H9 (cell line): ENCODE data around the gene DMAC2L. TPM values are rescaled to one million over a fixed set of nuclear protein-coding genes. Genes with fewer than 3 reads are reported as not detected.

Source experiments
- DNase-seq: peaks from one replicate; pipeline ENCODE4 v3.0.0-alpha.2; 2017
- H2AFZ ChIP-seq: one replicate; pipeline ENCODE4 v1.6.1; 2013; ENCODE audit warnings: mild to moderate bottlenecking, low read length, control low read depth, moderate library complexity
- H2AK5ac ChIP-seq: 2 replicates; pipeline ENCODE4 v1.6.1; 2013; ENCODE audit warnings: low read length, control low read depth, mixed read lengths; ENCODE audit not compliant: insufficient read length
- H2BK120ac ChIP-seq: one replicate; pipeline ENCODE4 v1.6.1; 2013; ENCODE audit warnings: low read depth, mild to moderate bottlenecking, low read length, control low read depth, inconsistent platforms; ENCODE audit not compliant: poor library complexity, severe bottlenecking
- H2BK12ac ChIP-seq: 2 replicates; pipeline ENCODE4 v1.6.1; 2013; ENCODE audit warnings: low read length, control low read depth, mixed read lengths, low read depth; ENCODE audit not compliant: insufficient read length
- H2BK15ac ChIP-seq: 2 replicates; pipeline ENCODE4 v1.6.1; 2013; ENCODE audit warnings: low read depth, low read length, control low read depth
- H2BK20ac ChIP-seq: one replicate; pipeline ENCODE4 v1.6.1; 2013; ENCODE audit warnings: low read depth, mild to moderate bottlenecking, low read length, control low read depth, inconsistent platforms; ENCODE audit not compliant: poor library complexity, severe bottlenecking
- H2BK5ac ChIP-seq: 2 replicates; pipeline ENCODE4 v1.6.1; 2013; ENCODE audit warnings: low read length, control low read depth, mixed read lengths; ENCODE audit not compliant: insufficient read length
- H3K14ac ChIP-seq: 2 replicates; pipeline ENCODE4 v1.6.1; 2013; ENCODE audit warnings: low read length, control low read depth; ENCODE audit not compliant: insufficient read depth
- H3K18ac ChIP-seq: 2 replicates; pipeline ENCODE4 v1.6.1; 2013; ENCODE audit warnings: low read depth, mild to moderate bottlenecking, mixed read lengths, low read length, control low read depth; ENCODE audit not compliant: insufficient read length
- H3K23ac ChIP-seq: 2 replicates; pipeline ENCODE4 v1.6.1; 2013; ENCODE audit warnings: low read length, control low read depth, mixed read lengths, low read depth; ENCODE audit not compliant: insufficient read length
- H3K23me2 ChIP-seq: 2 replicates; pipeline ENCODE4 v1.6.1; 2013; ENCODE audit warnings: low read depth, mild to moderate bottlenecking, mixed read lengths, low read length, control low read depth; ENCODE audit not compliant: insufficient read length, poor library complexity, severe bottlenecking
- H3K27ac ChIP-seq: 2 replicates; pipeline ENCODE4 v1.5.1; 2013; ENCODE audit warnings: low read length, control low read depth, mixed read lengths, low read depth; ENCODE audit not compliant: insufficient read length
- H3K27me3 ChIP-seq: 2 replicates; pipeline ENCODE4 v1.6.1; 2013; ENCODE audit warnings: low read length, control low read depth, inconsistent platforms; ENCODE audit not compliant: insufficient read depth
- H3K4ac ChIP-seq: 2 replicates; pipeline ENCODE4 v1.6.1; 2013; ENCODE audit warnings: low read depth, mild to moderate bottlenecking, control low read depth, inconsistent platforms, low read length, moderate library complexity
- H3K4me1 ChIP-seq: 2 replicates; pipeline ENCODE4 v1.6.1; 2013; ENCODE audit warnings: low read length, control low read depth, inconsistent platforms; ENCODE audit not compliant: insufficient read depth
- H3K4me2 ChIP-seq: 2 replicates; pipeline ENCODE4 v1.6.1; 2013; ENCODE audit warnings: low read length, control low read depth, mixed read lengths; ENCODE audit not compliant: insufficient read length, insufficient read depth
- H3K56ac ChIP-seq: 2 replicates; pipeline ENCODE4 v1.6.1; 2013; ENCODE audit warnings: low read depth, mild to moderate bottlenecking, mixed read lengths, low read length, control low read depth; ENCODE audit not compliant: insufficient read length
- H3K79me1 ChIP-seq: 2 replicates; pipeline ENCODE4 v1.6.1; 2013; ENCODE audit warnings: low read depth, mild to moderate bottlenecking, moderate library complexity, low read length, control low read depth, inconsistent platforms; ENCODE audit not compliant: insufficient read depth, poor library complexity, severe bottlenecking
- H3K79me2 ChIP-seq: 2 replicates; pipeline ENCODE4 v1.6.1; 2013; ENCODE audit warnings: low read length, control low read depth, inconsistent platforms; ENCODE audit not compliant: insufficient read depth
- H3K9ac ChIP-seq: 2 replicates; pipeline ENCODE4 v1.6.1; 2013; ENCODE audit warnings: low read length, control low read depth, mixed read lengths; ENCODE audit not compliant: insufficient read length; ENCODE audit errors: extremely low read depth
- H3K9me3 ChIP-seq: one replicate; pipeline ENCODE4 v1.6.1; 2013; ENCODE audit warnings: low read depth, low read length, inconsistent platforms; ENCODE audit not compliant: control insufficient read depth
- H3T11ph ChIP-seq: one replicate; pipeline ENCODE4 v1.6.1; 2013; ENCODE audit warnings: mild to moderate bottlenecking, low read length, control low read depth, inconsistent platforms
- H4K20me1 ChIP-seq: one replicate; pipeline ENCODE4 v1.6.1; 2013; ENCODE audit not compliant: control insufficient read depth, insufficient read length, insufficient read depth
- H4K5ac ChIP-seq: 2 replicates; pipeline ENCODE4 v1.6.1; 2013; ENCODE audit warnings: low read depth, mild to moderate bottlenecking, mixed read lengths, low read length, control low read depth; ENCODE audit not compliant: insufficient read length
- H4K8ac ChIP-seq: replicated peaks from 2 replicates; pipeline ENCODE4 v1.6.1; 2013; ENCODE audit warnings: low read length, control low read depth, mixed read lengths, low read depth; ENCODE audit not compliant: insufficient read length
- H4K91ac ChIP-seq: 2 replicates; pipeline ENCODE4 v1.6.1; 2013; ENCODE audit warnings: low read depth, mild to moderate bottlenecking, moderate library complexity, mixed read lengths, low read length, control low read depth; ENCODE audit not compliant: insufficient read length
- H3K27ac Mint-ChIP-seq, 3 experiments: 2 replicates in 2 of 3; 3 replicates in 1 of 3; pipeline ENCODE4 v1.8.0; 2020 to 2021; ENCODE audit warnings: mixed read lengths in 3 of 3, mild to moderate bottlenecking in 1 of 3, moderate library complexity in 1 of 3
- H3K27me3 Mint-ChIP-seq: 2 replicates; pipeline ENCODE4 v1.8.0; 2021; ENCODE audit warnings: low read depth, mild to moderate bottlenecking, moderate library complexity, mixed read lengths
- H3K36me3 Mint-ChIP-seq, 3 experiments: 2 replicates in 2 of 3; 3 replicates in 1 of 3; pipeline ENCODE4 v1.8.0; 2020 to 2021; ENCODE audit warnings: low read depth in 3 of 3, mixed read lengths in 3 of 3; ENCODE audit not compliant: insufficient read depth in 1 of 3
- H3K4me1 Mint-ChIP-seq, 2 experiments: 2 replicates each; pipeline ENCODE4 v1.8.0; 2020; ENCODE audit warnings: mixed read lengths in 2 of 2
- H3K4me3 Mint-ChIP-seq, 2 experiments: 2 replicates in 1 of 2; 3 replicates in 1 of 2; pipeline ENCODE4 v1.8.0; 2020 to 2021; ENCODE audit warnings: mild to moderate bottlenecking in 2 of 2, mixed read lengths in 2 of 2, moderate library complexity in 1 of 2
- H3K9me3 Mint-ChIP-seq, 2 experiments: 2 replicates in 1 of 2; 3 replicates in 1 of 2; pipeline ENCODE4 v1.8.0; 2020; ENCODE audit warnings: mild to moderate bottlenecking in 2 of 2, mixed read lengths in 2 of 2, moderate library complexity in 1 of 2
- CTCF ChIP-seq: fragments of 200-600 bp; sonication (generic); conservative IDR thresholded peaks from 3 replicates; pipeline ENCODE4 v1.8.0; 2021; ENCODE audit warnings: antibody characterized with exemption, mild to moderate bottlenecking
- WGBS: extraction: QIAGEN DNeasy Blood & Tissue Kit; methylation state at CpG from one replicate; pipeline ENCODE4 v1.1.7; 2013; ENCODE audit warnings: missing lambda C conversion rate, low lambda C conversion rate, mixed read lengths; ENCODE audit not compliant: insufficient read length; ENCODE audit errors: extremely low coverage; 5-methylcytosine and 5-hydroxymethylcytosine counted together
- total RNA-seq: library from RNA; stranded (reverse); gene quantifications from 2 replicates; pipeline ENCODE4 v1.2.1, GENCODE V29; 2021

DMAC2L gene
- total RNA-seq, 1 experiment from 2014 or later: 22.4 TPM

GRCh38 chr14:50343434-50343833, 31.3 kb downstream of the DMAC2L start:
- no peak overlapping the region for H2BK15ac ChIP-seq
- H4K5ac ChIP-seq: no peak overlapping the region
- H3K27ac Mint-ChIP-seq: no peak overlapping the region
- H3K27me3 ChIP-seq: no peaks in the 10 kb centered on the region
- H3K79me1 ChIP-seq: no peaks in the 10 kb centered on the region
- H3K23me2 ChIP-seq: no peaks in the 10 kb centered on the region
- H3K56ac ChIP-seq: no peak overlapping the region
- H2AFZ ChIP-seq: no peak overlapping the region
- H3K79me2 ChIP-seq: no peaks in the 10 kb centered on the region
- no peak overlapping the region for H3K9ac ChIP-seq
- no peaks in the 10 kb centered on the region for H3K9me3 Mint-ChIP-seq
- no peak overlapping the region for H2AK5ac ChIP-seq
- H4K91ac ChIP-seq: no peak overlapping the region
- DNase-seq: no peak
- H3K4ac ChIP-seq: no peak overlapping the region
- H4K8ac ChIP-seq: no peak overlapping the region
- no peak overlapping the region for H3K18ac ChIP-seq
- H3K23ac ChIP-seq: no peak overlapping the region
- H3K27ac ChIP-seq: no peak overlapping the region
- no peak overlapping the region for H3K4me3 Mint-ChIP-seq
- no peaks in the 10 kb centered on the region; the same call in 1 of the 2 replicates for H3K27me3 Mint-ChIP-seq
- no CpG with 5 or more reads among the region's 1 CpG for WGBS
- no peak for TF ChIP-seq CTCF
- H3K4me1 ChIP-seq: no peaks in the 10 kb centered on the region
- no peak overlapping the region for H2BK5ac ChIP-seq
- H2BK12ac ChIP-seq: no peak overlapping the region
- peaks cover 13 to 29% of the 10 kb centered on the region in 2 experiments for H3K4me1 Mint-ChIP-seq
- no peak overlapping the region for H3K4me2 ChIP-seq
- no peaks in the 10 kb centered on the region for H3K36me3 Mint-ChIP-seq
- H3T11ph ChIP-seq: no peak overlapping the region
- H2BK20ac ChIP-seq: no peak overlapping the region
- H3K9me3 ChIP-seq: no peaks in the 10 kb centered on the region
- H4K20me1 ChIP-seq: no peaks in the 10 kb centered on the region
- H3K14ac ChIP-seq: no peak overlapping the region
- no peak overlapping the region for H2BK120ac ChIP-seq
